GM19468 (cell line): ENCODE measurements around the gene SUSD3.
"Not testable (repeated sequence)": the region's sequence is repeated elsewhere in the genome, so short reads cannot be mapped to it uniquely, and the experiment has no call there.

Source experiments
- ATAC-seq: cut with Tn5 transposase; IDR thresholded peaks from one replicate; pipeline ENCODE4 v1.9.1; 2021; ENCODE audit warnings: mild to moderate bottlenecking, moderate library complexity, moderate number of reproducible peaks; ENCODE audit not compliant: unreplicated experiment; ENCODE audit errors: extremely low read depth

Gene SUSD3

GRCh38 chr9:93058355-93059010 lies at the start of gene SUSD3:
Gene SUSD3 (plus strand): TSS chr9:93058701. CDS start chr9:93058743, 42 bp downstream.
- ATAC-seq = peak; percentile 20

- no peak for ATAC-seq
Measured at GRCh38 chr9:93009337-93010015, 49.0 kb upstream of the SUSD3 start.

GRCh38 chr9:93010056-93010455 lies 48.4 kb upstream of the SUSD3 start:
- no peak for ATAC-seq

GRCh38 chr9:93010704-93011103 lies 47.8 kb upstream of the SUSD3 start:
- no peak for ATAC-seq

- ATAC-seq = no peak
Measured at GRCh38 chr9:93011114-93011513, 47.4 kb upstream of the SUSD3 start.

GRCh38 chr9:93012963-93013855 lies 45.3 kb upstream of the SUSD3 start:
- ATAC-seq = no peak

GRCh38 chr9:93013856-93014582 lies 44.5 kb upstream of the SUSD3 start:
- no peak for ATAC-seq

- not testable (repeated sequence) for ATAC-seq
Measured at GRCh38 chr9:93015190-93015589, 43.3 kb upstream of the SUSD3 start.

- ATAC-seq = no peak
Measured at GRCh38 chr9:93017621-93018020, 40.9 kb upstream of the SUSD3 start.

- no peak for ATAC-seq
Measured at GRCh38 chr9:93020151-93020550, 38.4 kb upstream of the SUSD3 start.

GRCh38 chr9:93020771-93021670 lies 37.5 kb upstream of the SUSD3 start:
- ATAC-seq = no peak

GRCh38 chr9:93022066-93022465 lies 36.4 kb upstream of the SUSD3 start:
- ATAC-seq = no peak

GRCh38 chr9:93022721-93023520 lies 35.6 kb upstream of the SUSD3 start:
- no peak for ATAC-seq

- ATAC-seq = no peak
Measured at GRCh38 chr9:93023521-93023815, 35.0 kb upstream of the SUSD3 start.

GRCh38 chr9:93024646-93024910 lies 33.9 kb upstream of the SUSD3 start:
- no peak for ATAC-seq

GRCh38 chr9:93024986-93025630 lies 33.4 kb upstream of the SUSD3 start:
- no peak for ATAC-seq

- no peak for ATAC-seq
Measured at GRCh38 chr9:93025736-93026135, 32.8 kb upstream of the SUSD3 start.

GRCh38 chr9:93026640-93027039 lies 31.9 kb upstream of the SUSD3 start:
- no peak for ATAC-seq
